T-helper 2 cell treated with Interferon-gamma antibody and Interleukin-4, amounts not matched to agents 100 ng/mL and 5 ng/mL, for 36 hours (primary cell): ENCODE results near the gene CAD. TPM values are rescaled to one million over a fixed set of nuclear protein-coding genes. Genes with fewer than 3 reads are reported as not detected.
"Not testable (repeated sequence)": the region's sequence is repeated elsewhere in the genome, so short reads cannot be mapped to it uniquely, and the experiment has no call there.

ENCODE experiments used
- intact Hi-C: fragments of 100-400 bp; cut with micrococcal nuclease; formaldehyde crosslinking; loops from one replicate; pipeline ENCODE4 v1.15.1; 2023
- total RNA-seq: library from RNA; stranded (reverse); gene quantifications from 2 replicates; pipeline ENCODE4 v1.2.3, GENCODE V29; 2022

CAD gene
- total RNA-seq, 1 donor from 2014 or later = 87.1 TPM

- intact Hi-C loops = not testable (repeated sequence)
Measured at GRCh38 chr2:27272537-27273522, 55.7 kb downstream of the CAD start.

DNA sequence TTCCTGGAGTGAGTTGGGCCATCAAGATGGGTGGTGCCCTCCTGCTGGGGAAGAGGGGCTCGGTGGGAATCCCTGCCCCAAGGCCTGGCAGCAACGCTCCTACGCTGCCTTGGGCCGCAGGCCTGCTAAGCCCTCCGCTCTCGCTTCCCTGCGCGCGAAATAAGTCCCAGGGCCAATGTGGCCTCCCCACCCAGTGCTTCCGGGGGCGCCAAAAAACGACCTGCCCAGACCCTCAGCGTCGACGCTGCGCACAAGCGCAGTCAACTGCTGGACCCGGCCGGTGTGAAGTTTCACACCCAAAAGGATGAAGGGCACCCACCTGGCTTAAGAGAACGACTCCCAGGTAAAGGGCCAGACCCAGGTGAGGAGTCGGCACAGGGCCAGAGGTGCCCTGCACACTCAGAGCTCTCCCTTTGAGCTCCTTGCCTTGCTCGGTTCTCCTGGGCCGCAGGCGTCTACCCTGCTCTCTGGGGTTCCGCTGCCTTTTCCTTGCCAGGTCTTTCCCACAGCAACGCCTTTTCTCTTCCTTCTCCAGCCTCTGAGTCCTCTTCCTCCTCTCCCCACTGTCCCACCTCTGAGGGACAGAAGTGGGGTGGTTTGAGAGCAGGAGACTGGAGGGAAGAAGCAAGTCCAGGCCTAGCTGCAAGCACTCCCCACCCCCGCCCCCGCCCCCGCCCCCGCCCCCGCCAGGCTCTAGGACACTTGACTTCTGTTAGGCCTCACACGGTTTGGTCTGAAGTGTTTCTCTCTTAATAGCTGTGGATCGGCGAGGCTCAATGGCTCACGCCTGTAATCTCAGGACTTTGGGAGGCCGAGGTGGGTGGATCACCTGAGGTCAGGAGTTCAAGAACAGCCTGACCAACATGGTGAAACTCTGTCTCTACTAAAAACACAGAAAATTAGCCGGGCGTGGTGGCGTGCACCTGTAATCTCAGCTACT, 58.3 kb downstream of the CAD start, which contains the start of gene DNAJC5G:
TSS of gene DNAJC5G (plus strand) at position 223 of the 940 bp plus-strand sequence. CDS start 1,296 bp downstream, outside the sequence.
- intact Hi-C loops = no loop called here

DNA sequence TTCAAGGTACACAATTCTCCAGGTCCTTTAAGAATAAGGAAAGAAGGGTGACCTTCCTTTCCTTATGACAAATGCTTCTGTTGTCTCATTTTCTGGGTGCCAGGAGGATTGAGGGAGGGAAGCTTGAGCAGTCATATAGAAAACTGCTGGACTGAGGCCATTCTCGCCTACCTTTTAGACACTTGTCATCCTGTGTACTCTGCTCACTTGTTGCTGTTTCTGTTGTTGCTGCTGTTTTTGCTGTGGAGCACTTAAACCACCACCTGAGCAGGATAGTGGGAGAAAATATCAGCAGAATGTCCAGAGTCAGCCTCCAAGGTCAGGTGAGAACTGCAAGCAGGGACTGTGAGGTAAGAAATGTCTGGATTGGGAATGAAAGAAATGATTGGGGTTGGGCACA, 60.8 kb downstream of the CAD start:
- intact Hi-C loops = no loop called here

DNA sequence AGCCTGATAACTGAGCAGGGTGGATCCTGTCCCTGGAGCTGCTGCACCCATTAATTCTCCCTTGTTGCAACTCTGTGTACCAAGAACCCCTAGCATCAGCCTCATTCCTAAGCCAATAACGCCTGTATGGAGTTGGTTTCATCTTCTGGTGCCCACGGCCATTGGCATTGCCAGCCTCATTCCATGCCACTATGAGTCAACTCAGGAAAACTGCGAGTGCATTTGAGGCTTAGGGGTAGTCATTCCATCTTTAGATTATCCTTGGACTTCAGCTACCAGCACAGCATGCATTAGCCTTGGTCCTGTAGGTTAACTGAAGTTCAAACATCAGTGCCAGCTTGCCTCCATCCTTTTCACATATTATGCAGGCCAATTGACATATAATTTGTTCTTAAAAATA, 63.7 kb downstream of the CAD start:
- intact Hi-C loops = loop anchor here (1.0 to 5.0 kb wide), 3 partner anchors 31 to 319 kb away; no protein-coding TSS in a partner anchor

- intact Hi-C loops = loop anchor here (5.0 kb wide), 1 partner anchor 319 kb away; no protein-coding TSS in a partner anchor
Measured at GRCh38 chr2:27281442-27281841, 64.3 kb downstream of the CAD start.

DNA sequence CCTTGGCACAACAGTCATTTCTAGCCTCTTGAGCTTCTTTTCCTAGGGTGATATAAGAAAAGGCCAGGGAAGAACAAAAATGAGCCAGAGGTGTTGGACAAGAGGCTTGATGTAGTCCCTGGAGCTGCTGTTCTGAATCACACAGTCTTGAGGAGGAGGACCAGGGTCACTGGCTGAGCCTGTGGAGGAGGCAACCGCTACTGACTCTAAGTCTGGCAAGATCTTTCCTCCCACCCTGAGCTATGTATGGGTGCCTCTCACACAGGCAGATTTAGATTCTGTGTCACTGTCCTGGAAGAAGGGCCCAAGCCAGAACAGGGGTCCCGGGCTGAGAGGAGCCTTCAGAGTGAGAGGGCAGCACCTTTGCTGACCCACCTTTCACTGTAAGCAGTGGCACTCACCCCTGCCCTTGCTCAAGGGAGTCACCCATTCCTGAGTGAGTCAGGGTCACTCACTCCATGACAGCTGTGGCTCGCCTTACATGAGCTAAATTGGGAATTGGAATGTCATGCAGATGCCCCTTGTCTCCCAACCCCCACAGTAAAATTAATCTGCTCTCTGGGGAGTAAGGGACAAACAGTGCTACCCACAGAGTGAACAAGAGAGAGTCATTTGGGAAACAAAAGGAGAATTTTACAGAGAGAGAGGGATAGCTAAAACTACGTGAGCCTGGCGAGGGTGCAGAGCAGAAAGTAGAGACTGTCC, 64.8 kb downstream of the CAD start, which contains the start of gene TRIM54:
TSS of gene TRIM54 (plus strand) at position 575 of the 705 bp plus-strand sequence. CDS start 303 bp downstream, outside the sequence.
- intact Hi-C loops = loop anchor here (5.0 kb wide), 1 partner anchor 320 kb away; no protein-coding TSS in a partner anchor

- intact Hi-C loops = loop anchor here (5.0 kb wide), 1 partner anchor 321 kb away; no protein-coding TSS in a partner anchor
Measured at GRCh38 chr2:27282892-27283291, 65.7 kb downstream of the CAD start.

- intact Hi-C loops = loop anchor here (5.0 kb wide), 1 partner anchor 323 kb away; no protein-coding TSS in a partner anchor
Measured at GRCh38 chr2:27284996-27285395, 67.8 kb downstream of the CAD start.

DNA sequence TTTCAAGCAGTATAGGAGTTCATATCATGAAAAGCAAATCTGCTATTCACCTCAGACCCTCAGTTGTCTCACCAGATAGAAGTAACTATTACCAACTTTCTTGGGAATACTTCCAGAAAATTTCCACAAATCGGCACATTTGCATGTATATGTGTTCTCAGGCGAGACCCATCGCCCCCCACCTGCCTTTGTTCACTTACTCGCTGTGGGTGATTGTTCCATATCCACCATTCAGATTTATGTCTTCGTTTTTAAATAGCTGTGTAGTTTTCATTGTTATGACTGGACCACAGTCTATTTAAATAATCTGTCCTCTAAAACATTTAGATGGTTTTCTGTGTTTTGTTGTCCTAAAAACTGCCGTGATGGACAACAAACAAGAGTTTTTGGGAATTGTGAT, 68.3 kb downstream of the CAD start:
- intact Hi-C loops = no loop called here

GRCh38 chr2:27288610-27289009, 71.4 kb downstream of the CAD start:
- intact Hi-C loops = no loop called here

DNA sequence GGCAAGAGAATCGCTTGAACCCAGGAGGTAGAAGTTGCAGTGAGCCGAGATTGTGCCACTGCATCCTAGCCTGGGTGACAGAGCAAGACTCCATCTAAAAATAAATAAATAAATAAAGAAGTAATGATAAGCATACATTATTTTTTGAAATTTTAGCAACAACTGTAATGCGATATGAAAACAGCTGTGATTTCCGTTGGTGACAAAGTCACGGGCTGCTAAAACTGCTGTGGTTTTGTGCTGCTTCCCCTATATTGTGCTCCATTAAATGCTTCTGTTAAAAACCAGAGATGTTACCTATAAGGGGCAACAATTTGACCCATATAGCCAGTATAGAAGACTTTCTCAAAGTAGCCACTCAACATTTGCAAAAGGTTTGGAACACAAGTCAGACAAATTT, 73.4 kb downstream of the CAD start:
- intact Hi-C loops = no loop called here

DNA sequence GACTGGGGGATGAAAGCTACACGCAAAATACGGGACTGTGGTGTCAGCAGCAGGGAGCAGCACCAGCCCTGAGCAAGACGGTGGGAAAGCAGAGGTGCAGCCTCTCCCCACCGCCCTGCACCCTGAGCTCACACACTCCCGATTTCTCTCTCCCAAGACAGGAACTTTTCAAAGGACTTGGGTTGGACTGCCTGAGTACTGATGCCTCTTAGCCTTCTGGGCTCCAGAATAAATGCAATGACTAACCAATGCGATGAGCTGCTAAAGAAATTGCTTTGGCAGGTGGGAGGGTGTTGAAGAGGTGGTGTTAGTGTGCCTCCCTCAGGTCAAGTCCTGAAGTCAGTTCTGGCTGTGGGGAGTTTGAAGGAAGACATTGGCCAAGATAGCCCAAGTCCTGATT, 74.7 kb downstream of the CAD start:
- intact Hi-C loops = no loop called here

Other genes with a start within 250 kb of the CAD start
- gene MAPRE3, start 246.7 kb upstream of the CAD start, total RNA-seq = 0.91 and 1.2 TPM in 2 replicates
- gene TMEM214, start 184.4 kb upstream of the CAD start, total RNA-seq = 99.4 and 100 TPM in 2 replicates
- 13.6 and 14.4 TPM in 2 replicates for gene AGBL5, start 165.7 kb upstream of the CAD start, total RNA-seq
- gene OST4, start 145.7 kb upstream of the CAD start, total RNA-seq = 351 and 367 TPM in 2 replicates
- gene EMILIN1, start 138.8 kb upstream of the CAD start, total RNA-seq = 1.1 and 1.5 TPM in 2 replicates
- 11.5 and 12.2 TPM in 2 replicates for gene KHK, start 130.6 kb upstream of the CAD start, total RNA-seq
- 2.9 and 3.1 TPM in 2 replicates for gene CGREF1, start 98.2 kb upstream of the CAD start, total RNA-seq
- 0.52 and 0.64 TPM in 2 replicates for gene ABHD1, start 93.6 kb upstream of the CAD start, total RNA-seq
- gene PREB, start 82.7 kb upstream of the CAD start, total RNA-seq = 74.2 and 76.6 TPM in 2 replicates
- gene PRR30, start 78.0 kb upstream of the CAD start, total RNA-seq = not detected in 2 replicates
- gene TCF23, start 68.4 kb upstream of the CAD start, total RNA-seq = not detected in 2 replicates
- gene ATRAID, start 5.3 kb upstream of the CAD start, total RNA-seq = 78.3 and 82.5 TPM in 2 replicates
- gene SLC5A6, start 5.1 kb upstream of the CAD start, total RNA-seq = 48.5 and 54.4 TPM in 2 replicates
- gene SLC30A3, start 45.7 kb downstream of the CAD start, total RNA-seq = 0.14 and 0.48 TPM in 2 replicates
- gene DNAJC5G, start 58.1 kb downstream of the CAD start, total RNA-seq = not detected in 2 replicates
- gene TRIM54, start 65.1 kb downstream of the CAD start, total RNA-seq = 0.16 TPM in 1 of 2 replicates, not detected in the other
- 1.5 and 2.0 TPM in 2 replicates for gene UCN, start 91.1 kb downstream of the CAD start, total RNA-seq
- gene MPV17, start 105.7 kb downstream of the CAD start, total RNA-seq = 75.7 and 80.0 TPM in 2 replicates
- 72.2 and 75.6 TPM in 2 replicates for gene GTF3C2, start 139.4 kb downstream of the CAD start, total RNA-seq
- gene EIF2B4, start 153.0 kb downstream of the CAD start, total RNA-seq = 39.0 and 43.0 TPM in 2 replicates
- gene SNX17, start 153.2 kb downstream of the CAD start, total RNA-seq = 116 and 118 TPM in 2 replicates
- 13.1 and 13.2 TPM in 2 replicates for gene ZNF513, start 163.4 kb downstream of the CAD start, total RNA-seq
- 120 TPM in 2 replicates for gene PPM1G, start 192.2 kb downstream of the CAD start, total RNA-seq
- 81.4 and 87.3 TPM in 2 replicates for gene NRBP1, start 211.3 kb downstream of the CAD start, total RNA-seq
- 3.8 and 5.3 TPM in 2 replicates for gene KRTCAP3, start 225.0 kb downstream of the CAD start, total RNA-seq